ENCODE measurements around the gene COQ7. TPM values are rescaled to one million over a fixed set of nuclear protein-coding genes. Genes with fewer than 3 reads are reported as not detected.

Gene COQ7
- total RNA-seq, 4 donors from 2014 or later, result 18.1 to 40.4 (median 27.1) TPM

- Histone ChIP-seq H3K9me3 (no peaks in the 10 kb centered on the region), H3K27ac (peak overlapping the region in 1 of 4 donors; percentile 36), H3K27me3 (no peaks in the 10 kb centered on the region), H3K4me3 (no peak overlapping the region), H3K36me3 (no peaks in the 10 kb centered on the region), H3K4me1 (peaks cover 0 to 20% (median 2%) of the 10 kb centered on the region in 4 donors)
- TF ChIP-seq POLR2A (IDR thresholded peaks at IDR 0.05), result no peak
- TF ChIP-seq CTCF (IDR thresholded peaks at IDR 0.05), result no peak
- TF ChIP-seq EP300 (IDR thresholded peaks at IDR 0.05; ENCODE audit: low read depth), result no peak
- no peak for TF ChIP-seq POLR2AphosphoS5 (IDR thresholded peaks at IDR 0.05)
- DNase-seq, result no peak
- in situ Hi-C loops (cut with MboI; ENCODE audit: low pct_ligation_motif_present in 1 of 4, low pct_unique_long_range_greater_than_20kb in 1 of 4, low sequenced_read_pairs in 3 of 4) (no loop called here), intact Hi-C loops (cut with DNase I; ENCODE audit: low total_unique reads) (no loop called here)
- 66 to 81% methylated on average over 6 to 9 of the region's 9 CpGs for WGBS, 2 donors (ENCODE audit: low coverage in 1 of 2)
Observed at GRCh38 chr16:19108409-19109287, 41.2 kb downstream of the COQ7 start.

- WGBS, 2 donors (ENCODE audit: low coverage in 1 of 2), result 85 to 86% methylated on average over 3 to 4 of the region's 4 CpGs
- Histone ChIP-seq H3K4me1 (peaks cover 0 to 20% (median 2%) of the 10 kb centered on the region in 4 donors), H3K9me3 (no peaks in the 10 kb centered on the region), H3K36me3 (no peaks in the 10 kb centered on the region), H3K27me3 (no peaks in the 10 kb centered on the region), H3K4me3 (no peak overlapping the region), H3K27ac (no peak overlapping the region)
- no peak for TF ChIP-seq POLR2AphosphoS5 (IDR thresholded peaks at IDR 0.05)
- TF ChIP-seq EP300 (IDR thresholded peaks at IDR 0.05; ENCODE audit: low read depth), result no peak
- TF ChIP-seq CTCF (IDR thresholded peaks at IDR 0.05), result no peak
- TF ChIP-seq POLR2A (IDR thresholded peaks at IDR 0.05), result no peak
- intact Hi-C loops (cut with DNase I; ENCODE audit: low total_unique reads) (no loop called here), in situ Hi-C loops (cut with MboI; ENCODE audit: low pct_ligation_motif_present in 1 of 4, low pct_unique_long_range_greater_than_20kb in 1 of 4, low sequenced_read_pairs in 3 of 4) (no loop called here)
- no peak for DNase-seq
Observed at GRCh38 chr16:19109288-19109664, 41.9 kb downstream of the COQ7 start.

- DNase-seq, result no peak
- WGBS, 2 donors (ENCODE audit: low coverage in 1 of 2), result 50 to 76% methylated on average over 1 to 4 of the region's 4 CpGs
- in situ Hi-C loops (cut with MboI; ENCODE audit: low pct_ligation_motif_present in 1 of 4, low pct_unique_long_range_greater_than_20kb in 1 of 4, low sequenced_read_pairs in 3 of 4) (no loop called here), intact Hi-C loops (cut with DNase I; ENCODE audit: low total_unique reads) (no loop called here)
- Histone ChIP-seq H3K27me3 (no peaks in the 10 kb centered on the region), H3K4me3 (no peak overlapping the region), H3K9me3 (no peaks in the 10 kb centered on the region), H3K27ac (no peak overlapping the region), H3K4me1 (peaks cover 13 to 32% (median 17%) of the 10 kb centered on the region in 4 donors), H3K36me3 (no peaks in the 10 kb centered on the region)
- TF ChIP-seq EP300 (IDR thresholded peaks at IDR 0.05; ENCODE audit: low read depth), result no peak
Observed at GRCh38 chr16:19110537-19111360, 43.3 kb downstream of the COQ7 start.

GRCh38 chr16:19112099-19112407 lies 44.6 kb downstream of the COQ7 start:
- Histone ChIP-seq H3K9me3 (no peaks in the 10 kb centered on the region), H3K27me3 (no peaks in the 10 kb centered on the region), H3K4me1 (peaks cover 24 to 46% (median 29%) of the 10 kb centered on the region in 4 donors), H3K27ac (no peak overlapping the region), H3K4me3 (no peak overlapping the region), H3K36me3 (no peaks in the 10 kb centered on the region)
- DNase-seq, result no peak
- TF ChIP-seq CTCF (IDR thresholded peaks at IDR 0.05) (no peak), POLR2A (IDR thresholded peaks at IDR 0.05) (no peak), EP300 (IDR thresholded peaks at IDR 0.05; ENCODE audit: low read depth) (no peak), POLR2AphosphoS5 (IDR thresholded peaks at IDR 0.05) (no peak)
- whole genome bisulfite sequencing, 2 donors (ENCODE audit: low coverage in 1 of 2), result 100% methylated on average over 2 of the region's 2 CpGs; no CpG with 5 or more reads in 1 of the 2 donors
- in situ Hi-C loops (cut with MboI; ENCODE audit: low pct_ligation_motif_present in 1 of 4, low pct_unique_long_range_greater_than_20kb in 1 of 4, low sequenced_read_pairs in 3 of 4) (no loop called here), intact Hi-C loops (cut with DNase I; ENCODE audit: low total_unique reads) (no loop called here)

Measured in transverse colon (tissue), 4 donors.